ENCODE measurements around the gene AEBP1. TPM values are rescaled to one million over a fixed set of nuclear protein-coding genes. Genes with fewer than 3 reads are reported as not detected.

Gene AEBP1
- total and polyA plus RNA-seq, 2 of the 4 experiments (the other 2 are of a cell fraction) = 1.1 to 5.7 TPM

DNA sequence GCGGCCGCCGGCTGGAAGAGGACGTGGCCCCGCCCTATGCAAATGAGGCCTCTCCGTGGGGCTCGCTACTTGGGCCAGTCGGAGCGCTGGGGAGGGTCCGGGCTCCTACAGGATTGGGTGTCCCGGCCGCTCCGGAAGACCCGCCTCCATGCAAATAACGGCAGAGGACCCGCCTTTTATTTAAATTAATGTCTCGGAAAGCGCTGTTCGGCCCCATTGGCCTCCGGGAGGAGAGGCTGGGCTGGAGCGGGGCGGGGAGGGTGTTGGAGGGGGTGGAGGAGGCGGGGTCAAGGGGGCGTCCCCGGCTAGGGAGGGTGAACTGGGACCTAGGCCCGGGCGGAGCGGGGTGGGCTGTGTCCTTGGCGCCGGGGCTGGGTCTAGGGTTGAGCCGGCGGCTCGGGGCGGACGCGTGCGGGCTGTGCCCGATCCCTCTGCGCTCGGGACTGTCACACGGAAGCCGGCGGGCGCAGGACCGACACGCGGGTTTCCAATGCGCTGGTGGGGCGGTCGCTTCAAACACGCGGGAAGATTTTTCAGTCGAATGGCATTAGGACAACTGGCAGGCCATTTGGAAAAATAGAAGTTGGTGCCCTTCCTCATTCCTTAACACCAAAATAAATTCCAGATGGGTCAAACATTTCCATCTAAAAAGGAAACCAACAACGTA lies 21.5 kb upstream of the AEBP1 start:
- Histone ChIP-seq H3K4me2 (ENCODE audit: low read depth, low read length) (peak overlapping the region; percentile 72), H4K91ac (ENCODE audit: insufficient read depth, low read depth, low read length) (peak overlapping the region; percentile 9; the same call in 1 of the 2 replicates), H2BK15ac (ENCODE audit: low read depth, low read length) (no peak overlapping the region; the same call in 2 of the 3 replicates), H3K4me3 (ENCODE audit: insufficient read depth, low read depth, low read length) (peak overlapping the region; percentile 56), H4K5ac (ENCODE audit: low read depth, low read length) (no peak overlapping the region), H3K9me3 (ENCODE audit: control insufficient read depth, insufficient read depth, low read length) (no peaks in the 10 kb centered on the region), H4K8ac (ENCODE audit: low read depth in 2 of 2, low read length in 2 of 2) (peak overlapping the region; percentile 13 to 19; a peak in 2 of 4 replicates), H3K9ac (ENCODE audit: low read depth, low read length) (peak overlapping the region; percentile 81), H3K14ac (replicated peaks; ENCODE audit: low read depth, low read length) (peak overlapping the region; percentile 11), H3K36me3 (ENCODE audit: control insufficient read depth, insufficient read depth, low read length) (peaks cover 23% of the 10 kb centered on the region), H3K27me3 (ENCODE audit: control insufficient read depth, insufficient read depth, low read length) (no peaks in the 10 kb centered on the region), H3K4me1 (ENCODE audit: control insufficient read depth, insufficient read depth, low read length) (peaks cover 16% of the 10 kb centered on the region), H3K79me1 (ENCODE audit: low read depth in 1 of 2, low read length in 2 of 2) (peaks cover 7 to 35% of the 10 kb centered on the region in 2 experiments; a peak in 3 of 4 replicates), H2AFZ (replicated peaks; ENCODE audit: low read length, poor library complexity) (peak overlapping the region; percentile 78), H3K27ac (ENCODE audit: insufficient read depth, low read length) (peak overlapping the region; percentile 72), H3K23ac (ENCODE audit: low read depth, low read length) (peak overlapping the region; percentile 19; the same call in 1 of the 2 replicates), H3K4ac (ENCODE audit: low read depth, low read length) (peak overlapping the region; percentile 42), H2AK5ac (ENCODE audit: low read depth, low read length) (no peak overlapping the region), H3K56ac (ENCODE audit: extremely low read depth, insufficient read depth, low read length) (peak overlapping the region; percentile 42), H3K18ac (ENCODE audit: low read depth, low read length) (peak overlapping the region; percentile 1), H2BK120ac (ENCODE audit: low read depth, low read length) (peak overlapping the region; percentile 6; the same call in 1 of the 2 replicates), H2BK5ac (ENCODE audit: low read depth, low read length, poor library complexity, severe bottlenecking) (peak overlapping the region; percentile 15), H2BK20ac (ENCODE audit: low read depth, low read length) (no peak overlapping the region), H3K9me1 (ENCODE audit: insufficient read depth, low read length) (peaks cover 26% of the 10 kb centered on the region), H2AK9ac (replicated peaks; ENCODE audit: low read depth, low read length, poor library complexity) (peak overlapping the region; percentile 48), H4K20me1 (ENCODE audit: insufficient read depth, low read length) (no peaks in the 10 kb centered on the region; the same call in 1 of the 2 replicates)
- intact Hi-C loops (cut with micrococcal nuclease) (loop anchor here (2.0 kb wide), 2 partner anchors 18 to 40 kb away; partner anchors contain the start of gene POLD2), in situ Hi-C loops (cut with MboI; ENCODE audit: low sequenced_read_pairs) (no loop called here), dilution Hi-C loops (cut with HindIII; ENCODE audit: low sequenced_read_pairs, unreplicated experiment) (no loop called here)
- DNase-seq (peak; percentile 98), ATAC-seq (ENCODE audit: low read depth) (peak; percentile 98)
- BruUV-seq (replicated peaks) = no TSS peak
- ChIA-PET CTCF (no interaction called here), POLR2A (ENCODE audit: unreplicated experiment) (no interaction called here)
- WGBS, 2 experiments (ENCODE audit: extremely low coverage in 2 of 2, insufficient read length in 1 of 2) = 0% methylated on average over 28 of the region's 54 CpGs; no CpG with 5 or more reads in 1 of the 2 experiments
- TF ChIP-seq NFE2L2 (IDR thresholded peaks at IDR 0.05; ENCODE audit: low read depth, low read length) = no peak
- TF ChIP-seq SMC3 (IDR thresholded peaks at IDR 0.05; ENCODE audit: low read depth, low read length) = no peak
- 0 out of 2 replicates have a peak, but pooled peaks have one; percentile 16 for TF ChIP-seq MAZ (IDR thresholded peaks at IDR 0.05; ENCODE audit: borderline replicate concordance, low read depth, low read length)
- TF ChIP-seq MAFK (IDR thresholded peaks at IDR 0.05; ENCODE audit: low read depth, low read length) = no peak
- no peak for TF ChIP-seq RFX5 (IDR thresholded peaks at IDR 0.05; ENCODE audit: low read depth, low read length)
- TF ChIP-seq CEBPB (IDR thresholded peaks at IDR 0.05; ENCODE audit: low read depth, low read length) = no peak
- TF ChIP-seq, protein P1, sequence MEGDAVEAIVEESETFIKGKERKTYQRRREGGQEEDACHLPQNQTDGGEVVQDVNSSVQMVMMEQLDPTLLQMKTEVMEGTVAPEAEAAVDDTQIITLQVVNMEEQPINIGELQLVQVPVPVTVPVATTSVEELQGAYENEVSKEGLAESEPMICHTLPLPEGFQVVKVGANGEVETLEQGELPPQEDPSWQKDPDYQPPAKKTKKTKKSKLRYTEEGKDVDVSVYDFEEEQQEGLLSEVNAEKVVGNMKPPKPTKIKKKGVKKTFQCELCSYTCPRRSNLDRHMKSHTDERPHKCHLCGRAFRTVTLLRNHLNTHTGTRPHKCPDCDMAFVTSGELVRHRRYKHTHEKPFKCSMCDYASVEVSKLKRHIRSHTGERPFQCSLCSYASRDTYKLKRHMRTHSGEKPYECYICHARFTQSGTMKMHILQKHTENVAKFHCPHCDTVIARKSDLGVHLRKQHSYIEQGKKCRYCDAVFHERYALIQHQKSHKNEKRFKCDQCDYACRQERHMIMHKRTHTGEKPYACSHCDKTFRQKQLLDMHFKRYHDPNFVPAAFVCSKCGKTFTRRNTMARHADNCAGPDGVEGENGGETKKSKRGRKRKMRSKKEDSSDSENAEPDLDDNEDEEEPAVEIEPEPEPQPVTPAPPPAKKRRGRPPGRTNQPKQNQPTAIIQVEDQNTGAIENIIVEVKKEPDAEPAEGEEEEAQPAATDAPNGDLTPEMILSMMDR (conservative IDR thresholded peaks at IDR 0.05; ENCODE audit: low read depth, low read length) = no peak
- TF ChIP-seq POLR2A (IDR thresholded peaks at IDR 0.05; ENCODE audit: low read depth, low read length) = no peak
- peak; percentile 32; the same call in 1 of the 2 replicates for TF ChIP-seq BHLHE40 (IDR thresholded peaks at IDR 0.05; ENCODE audit: low read depth, low read length)
- TF ChIP-seq FOS (IDR thresholded peaks at IDR 0.05; ENCODE audit: low read depth, low read length) = no peak
- no peak for TF ChIP-seq CHD1 (IDR thresholded peaks at IDR 0.05; ENCODE audit: low read depth, low read length)
- TF ChIP-seq, protein P2, sequence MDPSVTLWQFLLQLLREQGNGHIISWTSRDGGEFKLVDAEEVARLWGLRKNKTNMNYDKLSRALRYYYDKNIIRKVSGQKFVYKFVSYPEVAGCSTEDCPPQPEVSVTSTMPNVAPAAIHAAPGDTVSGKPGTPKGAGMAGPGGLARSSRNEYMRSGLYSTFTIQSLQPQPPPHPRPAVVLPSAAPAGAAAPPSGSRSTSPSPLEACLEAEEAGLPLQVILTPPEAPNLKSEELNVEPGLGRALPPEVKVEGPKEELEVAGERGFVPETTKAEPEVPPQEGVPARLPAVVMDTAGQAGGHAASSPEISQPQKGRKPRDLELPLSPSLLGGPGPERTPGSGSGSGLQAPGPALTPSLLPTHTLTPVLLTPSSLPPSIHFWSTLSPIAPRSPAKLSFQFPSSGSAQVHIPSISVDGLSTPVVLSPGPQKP (IDR thresholded peaks at IDR 0.05; ENCODE audit: borderline replicate concordance, low read depth, low read length) = no peak
- TF ChIP-seq RAD21 (IDR thresholded peaks at IDR 0.05; ENCODE audit: low read length) = no peak
- TF ChIP-seq, protein P3, sequence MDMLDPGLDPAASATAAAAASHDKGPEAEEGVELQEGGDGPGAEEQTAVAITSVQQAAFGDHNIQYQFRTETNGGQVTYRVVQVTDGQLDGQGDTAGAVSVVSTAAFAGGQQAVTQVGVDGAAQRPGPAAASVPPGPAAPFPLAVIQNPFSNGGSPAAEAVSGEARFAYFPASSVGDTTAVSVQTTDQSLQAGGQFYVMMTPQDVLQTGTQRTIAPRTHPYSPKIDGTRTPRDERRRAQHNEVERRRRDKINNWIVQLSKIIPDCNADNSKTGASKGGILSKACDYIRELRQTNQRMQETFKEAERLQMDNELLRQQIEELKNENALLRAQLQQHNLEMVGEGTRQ (IDR thresholded peaks at IDR 0.05; ENCODE audit: low read depth, low read length) = no peak
- TF ChIP-seq MXI1 (IDR thresholded peaks at IDR 0.05; ENCODE audit: borderline replicate concordance, low read depth, low read length) = peak; percentile 77; the same call in 1 of the 2 replicates
